NCI-H2081 treated with DMSO at 0.1 percent for 48 hours (cell line): ENCODE results near the gene PRRC2B.

ENCODE experiments used
- DNase-seq: peaks from one replicate; lab custom pipeline; 2025; lab: John Stamatoyannopoulos, UW

PRRC2B gene

DNA sequence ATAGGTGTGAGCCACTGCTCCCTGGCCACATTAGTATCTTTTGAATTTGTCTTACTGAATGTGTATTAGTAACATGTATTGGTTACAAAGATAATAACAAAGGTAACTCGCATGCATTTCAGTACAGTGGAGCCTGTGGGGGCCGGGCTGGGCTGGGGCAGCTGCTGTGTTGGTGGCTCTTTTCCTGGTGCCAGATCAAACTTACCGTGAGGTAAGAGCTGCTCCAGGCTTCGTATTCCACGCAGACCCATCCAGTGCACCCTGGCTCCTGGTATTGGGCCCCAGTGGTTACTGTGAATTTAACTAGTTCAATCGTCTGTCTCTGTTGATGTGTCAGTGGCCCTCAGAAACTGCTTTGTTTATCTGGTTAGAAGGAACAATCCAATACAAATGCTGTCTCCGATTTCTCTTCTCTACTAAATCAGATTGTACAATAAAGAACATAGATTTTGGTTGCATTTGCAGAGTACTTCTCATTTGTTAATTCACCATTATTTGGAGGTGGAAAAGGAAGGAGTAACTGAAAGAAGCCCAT is 15.6 kb downstream of the PRRC2B start:
- DNase-seq, result no peak

DNA sequence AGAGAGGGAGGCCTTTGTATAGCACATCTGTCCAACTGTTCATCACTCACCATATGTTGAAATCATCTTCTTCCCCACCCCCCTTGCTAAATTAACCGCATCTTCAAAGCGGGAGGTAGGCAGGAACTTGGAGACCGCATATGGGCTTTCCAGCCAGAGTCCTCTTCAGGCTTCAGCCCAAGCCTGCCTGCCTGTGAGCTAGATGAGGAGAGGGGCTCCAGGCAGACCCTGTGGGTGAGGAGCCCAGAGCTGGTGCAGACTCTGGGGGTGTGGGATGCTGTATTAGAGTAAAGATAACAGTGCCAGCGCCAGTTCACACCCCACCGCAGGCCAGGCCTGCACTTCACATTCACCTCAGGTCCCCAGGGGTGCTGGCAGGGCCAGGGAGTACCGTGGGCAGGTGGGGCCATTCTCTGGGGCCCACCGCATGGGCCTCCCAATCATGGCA is 16.2 kb downstream of the PRRC2B start:
- no peak for DNase-seq

DNA sequence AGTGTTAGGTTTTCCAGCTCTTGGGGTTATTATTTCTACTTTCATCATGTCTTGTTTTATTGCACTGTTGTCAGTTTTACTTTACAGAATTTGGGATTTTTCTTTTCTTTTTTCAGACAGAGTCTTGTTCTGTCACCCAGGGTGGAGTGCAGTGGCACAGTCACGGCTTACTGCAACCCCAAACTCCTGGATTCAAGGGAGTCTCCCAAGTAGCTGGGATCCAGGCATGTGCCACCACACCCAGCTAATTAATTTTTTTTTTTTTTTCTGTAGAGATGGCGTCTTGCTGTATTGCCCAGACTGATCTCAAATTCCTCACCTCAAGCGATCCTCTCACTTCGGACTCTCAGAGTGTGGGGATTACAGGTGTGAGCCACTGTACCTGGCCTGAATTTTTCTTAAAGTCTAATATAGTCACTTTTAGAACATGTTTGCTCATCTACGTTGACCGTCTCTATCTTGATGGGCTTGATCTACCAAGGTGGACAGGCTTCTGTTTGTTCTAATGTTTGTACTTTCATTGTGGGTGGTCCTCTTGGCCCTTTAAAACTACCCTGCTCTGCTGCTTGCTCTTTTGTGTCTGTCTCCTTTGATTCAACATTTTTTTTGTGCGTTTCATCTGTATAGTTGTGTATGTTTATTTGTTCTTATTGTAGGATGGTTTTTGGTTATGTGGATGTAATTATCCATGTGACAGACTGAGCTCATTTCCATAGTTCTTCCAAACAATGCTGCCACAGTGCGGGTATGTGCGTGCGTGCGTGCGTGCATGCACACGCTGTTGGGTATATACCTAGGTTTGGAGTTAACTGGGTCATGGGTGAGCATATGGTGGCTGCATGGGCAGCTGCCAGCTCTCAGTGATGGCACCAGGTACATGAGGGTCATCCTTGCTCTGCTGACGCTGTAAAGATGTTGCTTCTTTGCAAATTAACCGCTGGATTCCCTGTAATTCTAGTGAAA is 18.1 kb downstream of the PRRC2B start:
- no peak for DNase-seq

- DNase-seq, result no peak
Observed at GRCh38 chr9:131416509-131416908, 22.6 kb downstream of the PRRC2B start.

DNA sequence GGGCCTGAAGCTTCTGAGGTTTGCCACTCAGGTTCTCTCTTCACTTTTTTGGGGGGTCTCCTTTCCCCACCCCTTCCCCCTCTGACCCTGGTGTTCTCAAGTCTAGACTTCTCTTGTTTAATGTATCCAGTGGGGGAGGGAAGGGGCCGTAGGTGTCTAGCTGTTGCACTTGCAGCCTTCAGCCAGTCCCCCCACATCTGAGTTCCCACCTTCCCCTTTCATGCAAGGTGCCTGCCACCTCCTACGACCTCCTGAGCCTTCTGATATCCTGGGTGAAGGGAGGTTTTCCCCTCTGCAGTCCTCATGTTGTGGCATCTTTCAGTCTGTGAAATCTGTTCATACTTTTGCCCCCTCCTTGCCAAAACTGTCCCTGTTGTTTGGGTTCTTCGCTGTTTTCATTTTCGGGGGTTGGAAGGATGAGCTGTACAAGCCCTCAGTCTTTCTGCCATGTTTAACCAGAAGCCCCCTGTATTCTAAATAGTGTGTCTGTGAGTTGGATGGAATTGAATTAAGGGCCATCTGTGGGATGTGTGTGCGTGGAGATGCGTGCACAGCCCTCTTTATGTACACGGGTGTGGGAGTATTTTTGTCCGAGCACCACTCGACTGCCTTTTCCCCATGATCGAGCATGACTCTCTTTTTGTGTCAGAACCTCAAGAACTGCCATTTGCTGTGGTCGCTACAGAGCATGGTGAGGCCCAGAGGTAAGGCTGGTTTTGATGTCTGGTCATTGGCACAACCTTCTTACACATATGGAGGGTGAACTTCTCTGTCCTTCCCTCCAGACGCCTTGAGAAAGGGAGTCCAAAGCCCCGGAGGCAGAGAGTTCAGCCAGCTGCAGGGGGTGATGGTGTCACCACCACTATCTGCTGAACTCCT is 23.6 kb downstream of the PRRC2B start:
- DNase-seq, result no peak

GRCh38 chr9:131418143-131419025 is 24.5 kb downstream of the PRRC2B start:
- no peak for DNase-seq

DNA sequence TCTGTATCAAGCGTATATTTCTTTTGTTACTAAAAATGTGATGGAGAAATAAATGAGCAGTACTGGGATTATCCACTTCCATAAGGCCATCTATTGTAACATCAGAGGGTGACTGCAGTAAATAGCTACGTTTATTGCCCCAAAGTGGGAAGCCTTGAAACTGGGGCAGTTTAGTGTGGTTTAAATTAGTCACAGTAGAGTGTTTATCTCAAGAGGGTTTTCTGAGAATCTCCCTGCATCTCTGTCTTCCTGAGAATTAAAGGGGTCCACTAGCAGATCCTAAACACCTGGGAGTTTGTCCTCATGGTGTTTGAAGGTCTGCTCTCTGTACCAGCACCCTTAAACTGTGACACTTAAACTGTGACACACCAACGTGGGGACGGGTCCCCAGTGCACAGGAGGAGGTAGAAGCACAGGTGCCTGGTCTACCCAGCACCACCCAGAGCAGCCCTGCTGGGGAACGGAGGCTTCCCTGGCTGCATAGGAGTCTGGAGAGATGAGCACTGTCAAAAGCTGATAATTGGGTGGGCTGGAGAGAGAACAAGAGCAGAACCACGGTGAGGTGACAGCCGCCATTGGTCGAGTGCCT is 25.2 kb downstream of the PRRC2B start:
- DNase-seq, result no peak

- DNase-seq, result no peak
Observed at GRCh38 chr9:131419716-131420115, 25.8 kb downstream of the PRRC2B start.

DNA sequence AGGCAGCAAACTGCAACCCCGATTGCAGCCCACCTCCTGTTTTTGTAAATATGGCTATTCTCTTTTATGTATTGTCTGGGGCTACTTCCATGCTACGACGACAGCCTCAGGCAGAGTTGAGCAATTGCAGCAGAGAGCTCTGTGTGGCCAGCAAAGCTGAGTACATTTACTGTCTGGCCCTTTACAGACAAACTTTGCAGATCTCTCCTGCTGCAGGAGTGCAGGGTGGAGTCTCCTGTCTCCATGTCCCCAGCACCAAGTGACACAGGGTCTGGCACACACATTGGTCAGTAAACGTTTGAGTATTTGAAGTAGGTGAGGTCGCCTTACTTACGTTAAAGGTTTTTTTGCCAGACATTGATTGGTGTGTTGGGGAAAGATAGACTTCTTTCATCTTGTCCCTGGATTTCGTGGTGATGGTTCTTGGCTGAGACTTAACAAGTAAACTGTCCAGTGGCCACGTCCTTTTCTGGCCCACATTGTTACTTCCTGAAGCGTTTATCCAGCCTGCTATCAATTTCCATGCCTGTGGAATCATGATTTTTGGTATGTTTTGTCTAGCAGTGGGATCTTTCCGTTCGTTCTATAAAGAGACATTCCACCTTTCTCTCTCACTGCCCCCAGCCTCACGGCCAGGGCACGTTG is 27.2 kb downstream of the PRRC2B start:
- no peak for DNase-seq

- no peak for DNase-seq
Observed at GRCh38 chr9:131421691-131422090, 27.8 kb downstream of the PRRC2B start.

- DNase-seq, result no peak
Observed at GRCh38 chr9:131422241-131422792, 28.4 kb downstream of the PRRC2B start.

- DNase-seq, result no peak
Observed at GRCh38 chr9:131423171-131423581, 29.3 kb downstream of the PRRC2B start.

DNA sequence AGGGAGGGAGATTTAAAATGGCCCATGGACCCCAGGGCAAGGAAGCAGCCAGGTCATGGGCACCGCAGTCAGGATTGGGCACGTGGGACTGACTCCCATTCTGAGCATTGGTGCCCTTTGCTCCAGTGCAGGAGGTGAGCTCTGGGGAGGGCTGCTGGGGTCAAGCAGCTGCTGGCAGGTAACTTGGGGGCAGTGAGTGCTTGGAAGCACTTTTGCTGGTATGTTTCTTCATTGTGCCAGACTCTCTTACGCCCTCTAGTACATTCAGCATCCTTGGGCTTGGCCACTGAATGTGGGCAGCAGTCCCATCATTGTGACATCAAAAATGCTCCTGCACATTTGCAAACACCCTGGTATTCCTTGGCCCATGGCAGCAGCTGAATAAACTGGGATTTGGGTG is 32.7 kb downstream of the PRRC2B start:
- no peak for DNase-seq

GRCh38 chr9:131429121-131430012 is 35.5 kb downstream of the PRRC2B start:
- DNase-seq, result no peak

DNA sequence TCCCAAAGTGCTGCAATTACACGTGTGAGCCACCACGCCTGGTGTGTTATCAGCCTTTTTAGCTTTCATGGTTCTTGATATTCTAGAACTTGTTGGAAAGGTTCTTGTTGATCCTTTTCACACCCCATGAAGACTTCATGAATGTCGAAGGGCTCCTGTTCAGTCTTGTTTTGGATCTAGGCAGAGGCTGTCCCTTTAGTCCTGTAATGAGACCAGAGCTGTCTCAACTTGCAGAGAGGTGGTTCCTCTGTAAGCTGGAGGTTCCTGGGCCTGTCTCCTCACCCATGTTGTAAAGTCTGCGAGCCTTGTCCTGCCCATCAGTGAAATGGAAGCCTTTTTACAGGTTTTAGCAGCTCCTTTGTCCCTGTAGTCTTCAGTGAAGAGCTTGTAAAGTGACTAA is 38.2 kb downstream of the PRRC2B start:
- DNase-seq, result no peak

DNA sequence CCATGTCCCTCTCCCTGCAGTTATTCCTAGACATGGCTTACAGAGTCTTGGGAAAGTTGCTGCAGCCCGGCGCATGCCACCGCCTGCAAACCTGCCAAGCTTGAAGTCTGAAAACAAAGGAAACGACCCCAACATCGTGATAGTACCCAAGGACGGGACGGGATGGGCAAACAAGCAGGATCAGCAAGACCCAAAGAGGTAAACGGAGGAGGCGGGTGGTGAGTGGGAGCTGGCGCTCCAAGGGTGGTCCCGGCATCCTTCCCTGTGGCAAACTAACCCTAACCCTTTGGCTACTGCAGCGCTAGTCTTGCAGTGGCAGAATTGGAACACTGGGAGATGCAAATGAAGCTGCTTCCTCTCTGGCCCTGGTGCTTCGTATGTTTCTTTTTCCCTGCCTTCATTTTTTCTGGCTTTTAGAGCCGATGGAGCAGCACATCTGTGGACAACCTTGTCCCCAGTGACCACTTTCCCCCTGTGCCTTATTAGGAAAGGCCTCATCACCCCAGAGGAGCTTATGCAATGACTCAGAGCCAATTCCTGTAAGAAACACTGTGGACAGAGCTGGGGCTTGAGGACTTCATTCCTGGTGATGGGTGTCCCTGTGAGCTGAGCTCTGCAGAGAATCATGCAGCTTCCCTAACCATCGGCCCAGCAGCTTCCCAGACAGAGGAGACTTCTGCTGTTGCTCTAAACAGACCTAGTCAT is 38.9 kb downstream of the PRRC2B start:
- DNase-seq, result no peak

- DNase-seq, result no peak
Observed at GRCh38 chr9:131433302-131433854, 39.5 kb downstream of the PRRC2B start.

- DNase-seq, result no peak
Observed at GRCh38 chr9:131434673-131435072, 40.8 kb downstream of the PRRC2B start.
